ENCODE data around the gene TNFAIP6.

DNA sequence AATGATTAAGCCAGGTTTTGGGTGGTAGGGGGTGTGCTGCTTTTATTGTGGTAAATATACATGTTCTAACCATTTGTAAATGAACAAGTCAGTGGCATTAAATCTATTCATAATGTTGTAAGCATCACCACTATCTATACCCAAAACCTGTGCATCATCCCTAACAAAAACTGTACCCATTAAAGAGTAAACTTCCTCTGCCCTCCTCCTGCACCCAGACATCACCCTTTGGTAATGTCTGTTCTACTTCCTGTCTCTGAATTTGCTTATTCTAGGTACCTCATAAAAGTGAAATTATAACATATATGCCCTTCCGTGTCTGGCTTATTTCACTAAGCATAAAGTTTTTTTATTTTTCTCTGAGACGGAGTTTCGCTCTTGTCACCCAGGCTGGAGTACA lies 66.4 kb downstream of the TNFAIP6 start:
- TF ChIP-seq, protein P1, sequence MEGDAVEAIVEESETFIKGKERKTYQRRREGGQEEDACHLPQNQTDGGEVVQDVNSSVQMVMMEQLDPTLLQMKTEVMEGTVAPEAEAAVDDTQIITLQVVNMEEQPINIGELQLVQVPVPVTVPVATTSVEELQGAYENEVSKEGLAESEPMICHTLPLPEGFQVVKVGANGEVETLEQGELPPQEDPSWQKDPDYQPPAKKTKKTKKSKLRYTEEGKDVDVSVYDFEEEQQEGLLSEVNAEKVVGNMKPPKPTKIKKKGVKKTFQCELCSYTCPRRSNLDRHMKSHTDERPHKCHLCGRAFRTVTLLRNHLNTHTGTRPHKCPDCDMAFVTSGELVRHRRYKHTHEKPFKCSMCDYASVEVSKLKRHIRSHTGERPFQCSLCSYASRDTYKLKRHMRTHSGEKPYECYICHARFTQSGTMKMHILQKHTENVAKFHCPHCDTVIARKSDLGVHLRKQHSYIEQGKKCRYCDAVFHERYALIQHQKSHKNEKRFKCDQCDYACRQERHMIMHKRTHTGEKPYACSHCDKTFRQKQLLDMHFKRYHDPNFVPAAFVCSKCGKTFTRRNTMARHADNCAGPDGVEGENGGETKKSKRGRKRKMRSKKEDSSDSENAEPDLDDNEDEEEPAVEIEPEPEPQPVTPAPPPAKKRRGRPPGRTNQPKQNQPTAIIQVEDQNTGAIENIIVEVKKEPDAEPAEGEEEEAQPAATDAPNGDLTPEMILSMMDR (IDR thresholded peaks at IDR 0.05; ENCODE audit: insufficient read depth, low read length) = no peak
- TF ChIP-seq, protein P2, sequence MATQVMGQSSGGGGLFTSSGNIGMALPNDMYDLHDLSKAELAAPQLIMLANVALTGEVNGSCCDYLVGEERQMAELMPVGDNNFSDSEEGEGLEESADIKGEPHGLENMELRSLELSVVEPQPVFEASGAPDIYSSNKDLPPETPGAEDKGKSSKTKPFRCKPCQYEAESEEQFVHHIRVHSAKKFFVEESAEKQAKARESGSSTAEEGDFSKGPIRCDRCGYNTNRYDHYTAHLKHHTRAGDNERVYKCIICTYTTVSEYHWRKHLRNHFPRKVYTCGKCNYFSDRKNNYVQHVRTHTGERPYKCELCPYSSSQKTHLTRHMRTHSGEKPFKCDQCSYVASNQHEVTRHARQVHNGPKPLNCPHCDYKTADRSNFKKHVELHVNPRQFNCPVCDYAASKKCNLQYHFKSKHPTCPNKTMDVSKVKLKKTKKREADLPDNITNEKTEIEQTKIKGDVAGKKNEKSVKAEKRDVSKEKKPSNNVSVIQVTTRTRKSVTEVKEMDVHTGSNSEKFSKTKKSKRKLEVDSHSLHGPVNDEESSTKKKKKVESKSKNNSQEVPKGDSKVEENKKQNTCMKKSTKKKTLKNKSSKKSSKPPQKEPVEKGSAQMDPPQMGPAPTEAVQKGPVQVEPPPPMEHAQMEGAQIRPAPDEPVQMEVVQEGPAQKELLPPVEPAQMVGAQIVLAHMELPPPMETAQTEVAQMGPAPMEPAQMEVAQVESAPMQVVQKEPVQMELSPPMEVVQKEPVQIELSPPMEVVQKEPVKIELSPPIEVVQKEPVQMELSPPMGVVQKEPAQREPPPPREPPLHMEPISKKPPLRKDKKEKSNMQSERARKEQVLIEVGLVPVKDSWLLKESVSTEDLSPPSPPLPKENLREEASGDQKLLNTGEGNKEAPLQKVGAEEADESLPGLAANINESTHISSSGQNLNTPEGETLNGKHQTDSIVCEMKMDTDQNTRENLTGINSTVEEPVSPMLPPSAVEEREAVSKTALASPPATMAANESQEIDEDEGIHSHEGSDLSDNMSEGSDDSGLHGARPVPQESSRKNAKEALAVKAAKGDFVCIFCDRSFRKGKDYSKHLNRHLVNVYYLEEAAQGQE (IDR thresholded peaks at IDR 0.05; ENCODE audit: insufficient replicate concordance, low read depth) = no peak
